Activated T-cell treated with anti-CD3 and anti-CD28 coated beads, Interleukin-2, amount 50 U/mL, for 24 hours (primary cell): ENCODE results near the gene CD47.

Experiments used
- DNase-seq: peaks from one replicate; pipeline ENCODE4 v3.0.0-alpha.2; 2020
- H3K27ac Mint-ChIP-seq: 2 replicates; pipeline ENCODE4 v1.8.0; 2020; ENCODE audit warnings: mild to moderate bottlenecking, mixed read lengths
- H3K27me3 Mint-ChIP-seq: 2 replicates; pipeline ENCODE4 v1.8.0; 2020; ENCODE audit warnings: mixed read lengths
- H3K36me3 Mint-ChIP-seq: 2 replicates; pipeline ENCODE4 v1.8.0; 2020; ENCODE audit warnings: low read depth, mixed read lengths
- H3K4me1 Mint-ChIP-seq: 2 replicates; pipeline ENCODE4 v1.8.0; 2020; ENCODE audit warnings: low read depth, mixed read lengths
- H3K4me3 Mint-ChIP-seq: 2 replicates; pipeline ENCODE4 v1.8.0; 2020; ENCODE audit warnings: mild to moderate bottlenecking, moderate library complexity, mixed read lengths
- H3K9me3 Mint-ChIP-seq: 2 replicates; pipeline ENCODE4 v1.8.0; 2020; ENCODE audit warnings: mixed read lengths

The CD47 gene

GRCh38 chr3:108036401-108036800 lies 54.4 kb downstream of the CD47 start:
- Mint-ChIP-seq H3K27me3 (no peaks in the 10 kb centered on the region), H3K27ac (no peak overlapping the region), H3K4me1 (peaks cover 22% of the 10 kb centered on the region), H3K4me3 (no peak overlapping the region), H3K36me3 (peaks cover 76% of the 10 kb centered on the region), H3K9me3 (no peaks in the 10 kb centered on the region)
- no peak for DNase-seq

DNA sequence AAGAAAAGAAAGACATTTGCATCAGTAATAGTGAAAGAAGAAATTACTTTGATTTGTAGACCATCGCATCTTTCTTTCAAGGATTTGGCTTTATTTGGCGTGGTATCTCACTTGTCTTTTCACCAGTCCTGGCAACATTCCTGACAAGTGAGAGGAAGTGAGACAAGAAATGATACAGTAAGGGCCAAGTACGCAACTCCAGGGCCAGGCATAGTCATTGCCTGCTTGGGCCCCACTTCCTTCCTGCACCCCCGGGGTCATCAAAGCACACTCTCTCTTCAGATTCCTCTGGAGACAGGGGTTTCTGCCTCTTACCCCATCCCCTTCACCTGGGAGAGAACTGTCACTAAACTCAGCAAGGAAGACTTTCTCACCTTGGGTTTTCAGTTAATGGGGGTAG lies 55.1 kb downstream of the CD47 start:
- H3K9me3 Mint-ChIP-seq: no peaks in the 10 kb centered on the region
- DNase-seq: no peak
- no peak overlapping the region for H3K4me3 Mint-ChIP-seq
- H3K27me3 Mint-ChIP-seq: no peaks in the 10 kb centered on the region
- peaks cover 77% of the 10 kb centered on the region for H3K36me3 Mint-ChIP-seq
- H3K27ac Mint-ChIP-seq: peak overlapping the region; percentile 61
- H3K4me1 Mint-ChIP-seq: peaks cover 22% of the 10 kb centered on the region

DNA sequence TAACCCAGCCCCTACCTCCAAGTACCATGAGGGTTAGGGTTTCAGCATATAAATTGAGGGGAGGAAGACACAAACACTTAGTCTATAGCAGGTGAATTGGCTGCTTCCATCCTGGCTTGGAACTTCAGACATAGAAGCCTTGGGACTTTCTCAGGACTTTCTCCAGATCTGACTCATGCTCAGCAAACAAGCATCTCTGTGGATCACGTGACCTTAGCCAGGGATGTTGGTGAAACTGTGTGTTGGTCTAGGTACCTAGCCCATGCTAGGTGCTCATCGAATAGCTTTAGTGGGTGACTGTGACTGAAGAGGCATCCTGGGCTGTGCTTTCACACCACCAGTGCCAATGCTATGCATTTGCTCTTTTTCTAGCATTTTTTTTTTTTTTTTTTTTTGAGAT lies 58.9 kb downstream of the CD47 start:
- Mint-ChIP-seq H3K27ac (no peak overlapping the region), H3K27me3 (no peaks in the 10 kb centered on the region), H3K4me3 (no peak overlapping the region), H3K4me1 (peaks cover 16% of the 10 kb centered on the region), H3K9me3 (peaks cover 5% of the 10 kb centered on the region), H3K36me3 (peaks cover 76% of the 10 kb centered on the region)
- DNase-seq: no peak

DNA sequence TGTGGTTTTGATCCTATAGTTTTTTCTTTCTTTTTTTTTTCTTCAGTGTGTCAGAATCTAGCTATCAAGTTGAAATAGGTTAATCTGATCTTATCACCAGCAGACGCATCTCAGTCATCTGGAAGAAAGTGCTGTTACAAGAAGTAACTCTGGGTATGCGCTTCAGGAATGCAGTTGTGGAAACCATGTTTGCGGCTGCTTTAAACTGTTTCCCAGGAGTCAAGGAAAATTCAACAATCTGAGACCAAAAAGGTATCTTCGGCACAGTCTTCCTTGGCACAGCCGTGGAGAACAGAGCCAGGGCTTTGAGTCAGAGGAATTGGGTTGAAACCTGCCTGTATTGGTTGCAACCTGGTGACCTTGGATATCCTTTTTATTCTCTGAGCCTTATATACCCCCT lies 59.9 kb downstream of the CD47 start:
- no peak for DNase-seq
- Mint-ChIP-seq H3K36me3 (peaks cover 77% of the 10 kb centered on the region), H3K27me3 (no peaks in the 10 kb centered on the region), H3K9me3 (peaks cover 5% of the 10 kb centered on the region), H3K27ac (no peak overlapping the region), H3K4me3 (no peak overlapping the region), H3K4me1 (peaks cover 8% of the 10 kb centered on the region)

DNA sequence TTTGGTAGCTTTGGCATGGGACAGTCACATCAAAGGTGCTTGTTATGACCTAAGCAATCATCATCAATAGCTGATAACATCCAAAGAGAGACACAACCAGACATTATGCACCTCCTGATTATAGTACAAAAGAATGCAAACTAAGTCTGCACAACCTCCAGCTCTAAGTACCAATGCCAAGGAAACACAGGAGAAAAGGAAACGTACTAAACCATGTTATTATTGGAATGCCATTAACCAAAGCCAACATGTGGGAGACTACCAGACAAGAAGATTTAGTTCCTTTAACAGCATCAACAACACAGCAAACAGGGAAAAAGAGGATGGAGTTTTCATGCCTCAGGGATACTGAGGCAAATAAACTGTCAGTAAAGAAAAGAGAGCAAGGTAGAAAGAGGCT lies 61.4 kb downstream of the CD47 start:
- H3K4me1 Mint-ChIP-seq: peaks cover 3% of the 10 kb centered on the region
- H3K4me3 Mint-ChIP-seq: no peak overlapping the region
- H3K9me3 Mint-ChIP-seq: peaks cover 5% of the 10 kb centered on the region
- DNase-seq: no peak
- peaks cover 71% of the 10 kb centered on the region for H3K36me3 Mint-ChIP-seq
- H3K27ac Mint-ChIP-seq: no peak overlapping the region
- no peaks in the 10 kb centered on the region for H3K27me3 Mint-ChIP-seq

- no peak overlapping the region for H3K4me3 Mint-ChIP-seq
- peaks cover 5% of the 10 kb centered on the region for H3K9me3 Mint-ChIP-seq
These were observed 61.9 kb downstream of the CD47 start for GRCh38 chr3:108028896-108029295.

DNA sequence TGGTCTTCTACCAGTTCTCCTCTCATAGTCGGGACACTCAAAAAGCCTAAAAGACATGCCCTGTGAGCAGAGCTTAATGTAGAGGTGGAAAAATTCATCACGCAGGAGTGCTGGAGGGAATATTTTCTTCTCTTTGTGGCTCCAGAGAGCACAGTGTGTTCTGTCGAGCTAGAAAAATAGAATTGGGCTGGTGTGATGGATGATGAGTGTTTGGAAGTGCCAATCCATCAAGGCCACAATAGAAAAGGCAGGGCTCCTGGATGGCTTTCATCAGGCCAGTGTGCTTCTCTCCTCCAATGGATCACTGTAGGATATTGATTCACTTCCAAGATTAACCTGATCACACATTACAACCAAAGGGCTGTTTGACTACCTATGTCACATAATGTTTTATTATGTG lies 65.7 kb downstream of the CD47 start:
- Mint-ChIP-seq H3K27me3 (no peaks in the 10 kb centered on the region), H3K36me3 (peaks cover 32% of the 10 kb centered on the region)

More at GRCh38 chr3:108028896-108029295, 61.9 kb downstream of the CD47 start:
- peaks cover 66% of the 10 kb centered on the region for H3K36me3 Mint-ChIP-seq
- no peak for DNase-seq
- H3K27ac Mint-ChIP-seq: no peak overlapping the region
- peaks cover 3% of the 10 kb centered on the region for H3K4me1 Mint-ChIP-seq
- no peaks in the 10 kb centered on the region for H3K27me3 Mint-ChIP-seq

GRCh38 chr3:108024146-108024850 lies 66.5 kb downstream of the CD47 start:
- peaks cover 6% of the 10 kb centered on the region for H3K4me1 Mint-ChIP-seq
- H3K36me3 Mint-ChIP-seq: peaks cover 24% of the 10 kb centered on the region
- no peak overlapping the region for H3K4me3 Mint-ChIP-seq
- peaks cover 5% of the 10 kb centered on the region for H3K9me3 Mint-ChIP-seq
- H3K27me3 Mint-ChIP-seq: no peaks in the 10 kb centered on the region
- H3K27ac Mint-ChIP-seq: no peak overlapping the region
- no peak for DNase-seq

More for the DNA sequence above, 65.7 kb downstream of the CD47 start:
- H3K9me3 Mint-ChIP-seq: peaks cover 5% of the 10 kb centered on the region
- no peak for DNase-seq
- H3K27ac Mint-ChIP-seq: no peak overlapping the region
- H3K4me1 Mint-ChIP-seq: peaks cover 6% of the 10 kb centered on the region
- H3K4me3 Mint-ChIP-seq: no peak overlapping the region

- H3K27ac Mint-ChIP-seq: no peak overlapping the region
These were observed 68.3 kb downstream of the CD47 start for GRCh38 chr3:108022256-108023150.

GRCh38 chr3:108021533-108021932 lies 69.3 kb downstream of the CD47 start:
- Mint-ChIP-seq H3K36me3 (peaks cover 5% of the 10 kb centered on the region), H3K27me3 (peaks cover 4% of the 10 kb centered on the region), H3K27ac (no peak overlapping the region), H3K9me3 (no peaks in the 10 kb centered on the region), H3K4me3 (no peak overlapping the region), H3K4me1 (peaks cover 3% of the 10 kb centered on the region)
- DNase-seq: no peak

More at GRCh38 chr3:108022256-108023150, 68.3 kb downstream of the CD47 start:
- H3K4me3 Mint-ChIP-seq: no peak overlapping the region
- H3K4me1 Mint-ChIP-seq: peaks cover 6% of the 10 kb centered on the region
- peaks cover 4% of the 10 kb centered on the region for H3K27me3 Mint-ChIP-seq
- H3K9me3 Mint-ChIP-seq: peaks cover under 1% of the 10 kb centered on the region
- DNase-seq: no peak
- H3K36me3 Mint-ChIP-seq: peaks cover 12% of the 10 kb centered on the region

DNA sequence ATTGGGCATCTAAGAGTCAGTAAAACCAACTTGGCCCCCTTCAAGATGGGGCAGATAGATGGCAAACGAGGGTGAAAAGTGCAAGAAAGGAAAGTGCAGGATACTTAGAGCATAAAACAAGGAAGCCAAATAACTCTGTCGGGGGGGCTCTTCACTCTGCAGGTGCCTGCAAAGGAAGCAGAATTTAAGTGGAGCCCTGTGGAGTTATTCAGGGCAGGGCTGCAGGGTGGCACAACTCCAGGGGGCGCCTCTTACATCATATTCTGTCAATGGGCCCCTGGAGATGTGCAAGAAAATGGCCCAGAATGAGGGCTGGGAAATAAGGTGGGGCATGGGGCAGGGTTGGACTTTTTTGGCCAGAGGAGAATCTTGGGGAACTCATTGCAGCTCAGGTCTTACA lies 69.7 kb downstream of the CD47 start:
- Mint-ChIP-seq H3K36me3 (peaks cover 2% of the 10 kb centered on the region), H3K4me1 (peaks cover 3% of the 10 kb centered on the region), H3K27me3 (peaks cover 4% of the 10 kb centered on the region), H3K4me3 (no peak overlapping the region), H3K27ac (no peak overlapping the region), H3K9me3 (no peaks in the 10 kb centered on the region)
- DNase-seq: no peak

DNA sequence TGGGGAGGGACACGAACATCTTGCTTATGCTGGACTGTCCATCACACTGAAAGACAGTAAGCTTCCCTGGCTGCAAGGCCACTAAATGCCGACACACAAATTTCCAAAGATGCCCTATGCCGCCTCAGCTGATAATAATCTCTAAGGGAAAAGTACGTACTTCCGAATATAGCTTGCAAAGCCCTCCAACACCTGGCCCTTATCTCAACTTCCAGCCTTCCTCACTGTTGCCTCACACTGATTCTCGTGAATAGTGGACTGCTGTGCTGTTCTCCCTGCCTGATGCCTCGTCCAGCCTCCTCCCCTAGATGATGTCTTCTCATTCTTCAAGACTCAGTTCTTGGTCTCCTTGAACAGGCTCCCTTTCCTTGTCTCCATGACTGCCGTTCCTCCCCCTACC lies 72.3 kb downstream of the CD47 start:
- H3K27ac Mint-ChIP-seq: no peak overlapping the region
- no peak overlapping the region for H3K4me3 Mint-ChIP-seq
- peaks cover 4% of the 10 kb centered on the region for H3K27me3 Mint-ChIP-seq
- no peaks in the 10 kb centered on the region for H3K36me3 Mint-ChIP-seq
- no peaks in the 10 kb centered on the region for H3K9me3 Mint-ChIP-seq
- peaks cover 2% of the 10 kb centered on the region for H3K4me1 Mint-ChIP-seq
- DNase-seq: no peak

GRCh38 chr3:108017587-108017986 lies 73.2 kb downstream of the CD47 start:
- Mint-ChIP-seq H3K4me3 (no peak overlapping the region), H3K27ac (no peak overlapping the region), H3K9me3 (no peaks in the 10 kb centered on the region), H3K36me3 (no peaks in the 10 kb centered on the region), H3K27me3 (peaks cover 4% of the 10 kb centered on the region), H3K4me1 (no peaks in the 10 kb centered on the region)
- no peak for DNase-seq

- Mint-ChIP-seq H3K27ac (no peak overlapping the region), H3K4me1 (no peaks in the 10 kb centered on the region), H3K36me3 (no peaks in the 10 kb centered on the region), H3K4me3 (no peak overlapping the region), H3K9me3 (no peaks in the 10 kb centered on the region), H3K27me3 (peaks cover 4% of the 10 kb centered on the region)
- DNase-seq: no peak
These were observed 75.9 kb downstream of the CD47 start for GRCh38 chr3:108014943-108015342.
